D341Med (cell line): ENCODE data around the gene ZNF554.
"Not testable (repeated sequence)": the region's sequence is repeated elsewhere in the genome, so short reads cannot be mapped to it uniquely, and the experiment has no call there.

Experiments
- DNase-seq: peaks from one replicate; pipeline ENCODE4 v3.0.0; 2012; ENCODE audit warnings: low spot score

ZNF554 gene

GRCh38 chr19:2790557-2791271 is 29.0 kb upstream of the ZNF554 start:
- DNase-seq, result no peak

- no peak for DNase-seq
Measured at GRCh38 chr19:2791440-2791839, 28.2 kb upstream of the ZNF554 start.

- DNase-seq, result no peak
Measured at GRCh38 chr19:2791876-2792275, 27.8 kb upstream of the ZNF554 start.

- DNase-seq, result not testable (repeated sequence)
Measured at GRCh38 chr19:2792666-2793065, 27.0 kb upstream of the ZNF554 start.

- DNase-seq, result no peak
Measured at GRCh38 chr19:2793126-2793525, 26.5 kb upstream of the ZNF554 start.

GRCh38 chr19:2793577-2793976 is 26.1 kb upstream of the ZNF554 start:
- no peak for DNase-seq

GRCh38 chr19:2795827-2796658 is 23.6 kb upstream of the ZNF554 start:
- DNase-seq, result no peak

GRCh38 chr19:2796659-2797266 is 22.9 kb upstream of the ZNF554 start:
- DNase-seq, result no peak

GRCh38 chr19:2797280-2797679 is 22.4 kb upstream of the ZNF554 start:
- no peak for DNase-seq

- DNase-seq, result no peak
Measured at GRCh38 chr19:2798158-2798685, 21.4 kb upstream of the ZNF554 start.

- DNase-seq, result no peak
Measured at GRCh38 chr19:2798733-2799132, 20.9 kb upstream of the ZNF554 start.

GRCh38 chr19:2799273-2800020 is 20.2 kb upstream of the ZNF554 start:
- DNase-seq, result no peak

- no peak for DNase-seq
Measured at GRCh38 chr19:2800506-2800905, 19.2 kb upstream of the ZNF554 start.

GRCh38 chr19:2802826-2803225 is 16.8 kb upstream of the ZNF554 start:
- DNase-seq, result no peak

GRCh38 chr19:2803486-2804155 is 16.0 kb upstream of the ZNF554 start:
- peak; percentile 23 for DNase-seq

- DNase-seq, result peak; percentile 24
Measured at GRCh38 chr19:2804156-2805004, 15.3 kb upstream of the ZNF554 start.

GRCh38 chr19:2805261-2805900 is 14.3 kb upstream of the ZNF554 start:
- DNase-seq, result peak; percentile 17

GRCh38 chr19:2805991-2806649 is 13.5 kb upstream of the ZNF554 start:
- DNase-seq, result peak; percentile 24

- DNase-seq, result no peak
Measured at GRCh38 chr19:2806736-2807378, 12.8 kb upstream of the ZNF554 start.
